GM23248 (cell line): ENCODE measurements around the gene TCF12. TPM values are rescaled to one million over a fixed set of nuclear protein-coding genes. Genes with fewer than 3 reads are reported as not detected.

Source experiments
- DNase-seq: peaks from one replicate; pipeline ENCODE4 v3.0.0-alpha.2; 2015
- H2AFZ ChIP-seq: fragments of 200-600 bp; sonication (generic); 2 replicates; pipeline ENCODE4 v1.6.1; 2016; ENCODE audit warnings: antibody characterized with exemption
- H3F3A ChIP-seq: fragments of 200-600 bp; sonication (generic); 2 replicates; pipeline ENCODE4 v1.6.1; 2016; ENCODE audit warnings: mild to moderate bottlenecking, antibody characterized with exemption, mixed run types; ENCODE audit not compliant: insufficient read depth
- H3K27ac ChIP-seq: fragments of 200-600 bp; sonication (generic); 2 replicates; pipeline ENCODE4 v1.5.1; 2016; ENCODE audit warnings: mild to moderate bottlenecking
- H3K27me3 ChIP-seq: fragments of 200-600 bp; sonication (generic); replicated peaks from 2 replicates; pipeline ENCODE4 v1.6.1; 2016; ENCODE audit warnings: mild to moderate bottlenecking; ENCODE audit not compliant: insufficient read depth
- H3K36me3 ChIP-seq: fragments of 200-600 bp; sonication (generic); 2 replicates; pipeline ENCODE4 v1.6.1; 2016; ENCODE audit warnings: low read depth, mild to moderate bottlenecking
- H3K4me1 ChIP-seq: fragments of 200-600 bp; sonication (generic); 2 replicates; pipeline ENCODE4 v1.6.1; 2016; ENCODE audit warnings: mild to moderate bottlenecking; ENCODE audit not compliant: insufficient read depth
- H3K4me2 ChIP-seq: fragments of 200-600 bp; sonication (generic); one replicate; pipeline ENCODE4 v1.6.1; 2016; ENCODE audit warnings: mild to moderate bottlenecking; ENCODE audit not compliant: unreplicated experiment
- H3K4me3 ChIP-seq: fragments of 200-600 bp; sonication (generic); 2 replicates; pipeline ENCODE4 v1.5.1; 2016; ENCODE audit warnings: mild to moderate bottlenecking
- H3K79me2 ChIP-seq: fragments of 200-600 bp; sonication (generic); 2 replicates; pipeline ENCODE4 v1.6.1; 2016; ENCODE audit warnings: mild to moderate bottlenecking; ENCODE audit not compliant: insufficient read depth
- H3K9ac ChIP-seq: fragments of 200-600 bp; sonication (generic); 2 replicates; pipeline ENCODE4 v1.6.1; 2016; ENCODE audit warnings: mild to moderate bottlenecking
- H3K9me2 ChIP-seq: fragments of 200-600 bp; sonication (generic); 2 replicates; pipeline ENCODE4 v1.6.1; 2016; ENCODE audit warnings: mixed run types, mild to moderate bottlenecking, moderate library complexity; ENCODE audit not compliant: insufficient read depth
- H3K9me3 ChIP-seq: fragments of 200-600 bp; sonication (generic); one replicate; pipeline ENCODE4 v1.6.1; 2017; ENCODE audit warnings: low read depth
- H4K20me1 ChIP-seq: fragments of 200-600 bp; sonication (generic); 2 replicates; pipeline ENCODE4 v1.6.0; 2016; ENCODE audit not compliant: insufficient read depth
- EZH2 ChIP-seq: fragments of 200-600 bp; sonication (generic); IDR thresholded peaks from 2 replicates; pipeline ENCODE4 v1.6.1; 2018; ENCODE audit warnings: antibody characterized with exemption, mild to moderate bottlenecking; ENCODE audit not compliant: insufficient read depth, poor library complexity, severe bottlenecking
- EZH2phosphoT487 ChIP-seq: fragments of 200-600 bp; sonication (generic); IDR thresholded peaks from 2 replicates; pipeline ENCODE4 v1.6.1; 2018; ENCODE audit warnings: antibody characterized with exemption, moderate library complexity, mild to moderate bottlenecking, low read depth; ENCODE audit not compliant: insufficient read depth
- WGBS, 2 experiments: methylation state at CpG; one replicate each; pipeline ENCODE4 v1.1.6; 2015 to 2017; ENCODE audit warnings: low lambda C conversion rate in 2 of 2, low coverage in 1 of 2; ENCODE audit errors: missing lambda C conversion rate in 2 of 2; 5-methylcytosine and 5-hydroxymethylcytosine counted together
- in situ Hi-C: fragments of 300-500 bp; cut with MboI; formaldehyde crosslinking; loops from 2 replicates; pipeline ENCODE4 v1.15.0; 2020
- polyA plus RNA-seq: library from polyadenylated mRNA; unstranded; fragments of >200 nt; fragmentation: Nextera tagmentation; extraction: Ambion mirVana; gene quantifications from 2 replicates; pipeline ENCODE4 v1.2.1, GENCODE V29; 2016
- total RNA-seq: library from RNA; depleted of rRNA; stranded (reverse); fragments of >200 nt; shearing (Covaris generic); gene quantifications from 2 replicates; pipeline ENCODE4 v1.2.3, GENCODE V29; 2014

The TCF12 gene
- total and polyA plus RNA-seq, 2 experiments from 2014 or later: 53.6 to 58.6 TPM

DNA sequence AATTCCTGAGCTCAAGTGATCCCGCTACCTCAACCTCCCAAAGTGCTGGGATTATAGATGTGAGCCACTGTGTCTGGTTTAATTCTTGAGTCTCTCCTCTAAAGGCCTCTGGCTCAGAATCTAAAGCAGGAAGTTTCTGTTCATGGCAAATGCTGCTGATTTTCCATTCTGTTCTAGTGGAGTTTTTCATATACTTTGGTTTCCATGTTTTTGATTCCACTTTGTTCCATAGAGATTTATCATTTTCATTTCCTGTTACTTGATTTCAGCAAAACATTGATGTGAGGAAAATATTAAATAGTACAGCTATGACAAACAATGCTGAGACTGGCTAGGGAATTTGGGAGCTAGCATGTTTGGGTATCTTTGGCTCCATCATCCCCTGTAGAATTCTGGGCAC lies 205.6 kb downstream of the TCF12 start:
- Histone ChIP-seq H3K9ac (no peak overlapping the region), H3K9me2 (no peaks in the 10 kb centered on the region), H3K27ac (no peak overlapping the region), H3K4me3 (no peak overlapping the region), H3K79me2 (peaks cover 55% of the 10 kb centered on the region), H3K4me2 (no peak overlapping the region), H3K27me3 (no peaks in the 10 kb centered on the region), H3K9me3 (no peaks in the 10 kb centered on the region), H2AFZ (no peak overlapping the region), H3F3A (peaks cover 4% of the 10 kb centered on the region; the same call in 1 of the 2 replicates), H3K4me1 (peaks cover 13% of the 10 kb centered on the region), H4K20me1 (no peaks in the 10 kb centered on the region), H3K36me3 (no peaks in the 10 kb centered on the region)
- 87 to 100% methylated on average over 1 of the region's 1 CpG for WGBS, 2 experiments
- no peak for DNase-seq
- in situ Hi-C loops: no loop called here
- TF ChIP-seq EZH2phosphoT487 (no peak), EZH2 (no peak)

DNA sequence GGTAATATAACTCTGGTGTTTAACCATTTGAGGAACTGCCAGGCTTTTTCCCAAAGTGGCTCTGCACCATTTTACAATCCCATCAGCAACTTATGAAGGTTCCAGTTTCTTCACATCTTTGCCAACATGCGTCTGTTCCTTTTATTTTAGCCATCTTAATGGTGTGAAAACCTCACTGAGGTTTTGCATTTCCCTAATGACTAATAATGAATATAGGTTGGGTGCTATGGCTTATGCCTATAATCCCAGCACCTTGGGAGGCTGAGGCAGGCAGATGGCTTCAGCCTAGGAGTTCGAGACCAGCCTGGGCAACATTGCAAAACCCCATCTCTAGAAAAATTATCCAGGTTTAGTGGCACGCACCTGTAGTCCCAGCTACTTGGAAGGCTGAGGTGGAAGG lies 210.6 kb downstream of the TCF12 start:
- H3K27ac ChIP-seq: no peak overlapping the region
- in situ Hi-C loops: loop anchor here (25.0 kb wide), 1 partner anchor 642 kb away; no protein-coding TSS in a partner anchor
- H3K4me1 ChIP-seq: 0 out of 2 replicates have a peak, but pooled peaks cover 5% of the 10 kb centered on the region
- H2AFZ ChIP-seq: no peak overlapping the region
- TF ChIP-seq EZH2 (no peak), EZH2phosphoT487 (no peak)
- H3K79me2 ChIP-seq: peaks cover 35% of the 10 kb centered on the region
- H3K9ac ChIP-seq: no peak overlapping the region
- no peaks in the 10 kb centered on the region for H4K20me1 ChIP-seq
- no peak overlapping the region for H3K4me2 ChIP-seq
- 95 to 100% methylated on average over 3 of the region's 3 CpGs for WGBS, 2 experiments
- H3K9me2 ChIP-seq: no peaks in the 10 kb centered on the region
- H3K9me3 ChIP-seq: no peaks in the 10 kb centered on the region
- H3K4me3 ChIP-seq: no peak overlapping the region
- DNase-seq: no peak
- H3K27me3 ChIP-seq: no peaks in the 10 kb centered on the region
- no peaks in the 10 kb centered on the region for H3K36me3 ChIP-seq
- H3F3A ChIP-seq: peaks cover 4% of the 10 kb centered on the region; the same call in 1 of the 2 replicates

DNA sequence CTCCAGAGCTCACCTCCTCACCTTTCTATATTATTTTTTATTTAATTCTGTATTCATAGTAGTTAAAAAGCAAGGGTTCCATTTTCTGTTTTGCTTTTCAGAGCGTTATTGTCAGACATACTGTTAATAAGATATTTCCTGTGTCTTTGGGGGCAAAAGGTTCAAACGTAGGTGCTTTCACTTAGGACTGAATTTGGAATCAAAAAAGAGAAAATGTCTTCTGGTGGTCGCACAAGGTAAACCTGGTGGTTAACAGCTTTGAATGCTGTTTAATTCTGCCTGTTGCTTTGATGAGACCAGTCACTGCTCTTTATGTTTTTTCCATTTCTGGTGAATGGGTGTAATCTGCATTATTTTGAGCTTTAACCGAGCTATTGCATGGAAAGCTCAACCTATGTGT lies 212.5 kb downstream of the TCF12 start:
- no peaks in the 10 kb centered on the region for H3K9me3 ChIP-seq

DNA sequence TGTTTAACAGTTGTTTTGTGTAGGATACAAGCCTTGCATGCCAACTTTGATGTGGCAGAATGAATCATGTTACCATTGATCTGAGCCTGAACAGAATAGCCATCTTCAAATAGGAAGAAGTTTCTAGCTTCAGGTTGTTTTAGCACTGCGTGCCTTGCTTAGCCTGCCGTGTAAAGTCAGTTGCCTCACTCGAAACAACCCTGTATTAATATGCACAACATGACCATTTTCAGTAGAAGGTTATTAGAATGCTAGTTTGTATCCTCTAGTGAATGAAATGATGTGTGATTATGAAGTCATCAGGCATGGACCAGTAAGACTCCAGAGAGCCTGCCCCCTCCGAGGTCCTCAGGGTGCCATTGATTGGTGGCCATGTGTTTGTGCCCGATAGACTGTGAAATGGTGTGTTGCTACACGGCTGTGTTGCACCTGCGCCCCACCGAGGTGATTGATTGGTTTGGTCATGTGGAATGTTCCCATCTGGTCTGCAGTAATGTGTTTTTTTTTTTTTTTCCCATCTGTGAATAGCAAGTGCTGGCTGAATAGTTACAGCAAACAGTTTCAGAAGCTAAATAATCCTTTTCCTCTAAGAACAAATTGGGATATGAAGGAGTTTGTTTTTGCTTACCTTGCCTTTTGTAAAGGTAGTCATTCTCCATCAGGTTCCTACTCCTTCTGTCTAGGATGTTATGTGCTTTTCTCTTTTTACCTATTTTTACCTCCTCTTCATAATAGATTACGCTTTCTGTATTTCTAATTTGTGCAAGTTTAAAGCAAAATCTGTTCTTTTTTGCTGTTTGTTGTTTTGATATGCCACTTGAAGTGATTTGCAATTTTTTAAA lies 214.9 kb downstream of the TCF12 start:
- Histone ChIP-seq H3K4me2 (no peak overlapping the region), H3K9me2 (no peaks in the 10 kb centered on the region), H3K9me3 (no peaks in the 10 kb centered on the region), H3K4me1 (peaks cover 5% of the 10 kb centered on the region; the same call in 1 of the 2 replicates), H3K79me2 (peaks cover 55% of the 10 kb centered on the region), H3K9ac (no peak overlapping the region), H3K27me3 (no peaks in the 10 kb centered on the region), H3F3A (no peaks in the 10 kb centered on the region), H2AFZ (no peak overlapping the region), H4K20me1 (no peaks in the 10 kb centered on the region), H3K4me3 (no peak overlapping the region), H3K36me3 (no peaks in the 10 kb centered on the region), H3K27ac (no peak overlapping the region)
- WGBS, 2 experiments: 52 to 57% methylated on average over 9 of the region's 9 CpGs
- no peak for DNase-seq
- TF ChIP-seq EZH2phosphoT487 (no peak), EZH2 (no peak)
- in situ Hi-C loops: loop anchor here (25.0 kb wide), 1 partner anchor 646 kb away; no protein-coding TSS in a partner anchor

More for the DNA sequence above, 212.5 kb downstream of the TCF12 start:
- DNase-seq: no peak
- Histone ChIP-seq H3K4me1 (peaks cover 5% of the 10 kb centered on the region; the same call in 1 of the 2 replicates), H3K27me3 (no peaks in the 10 kb centered on the region), H3F3A (peaks cover 4% of the 10 kb centered on the region; the same call in 1 of the 2 replicates), H3K36me3 (no peaks in the 10 kb centered on the region), H3K79me2 (peaks cover 41% of the 10 kb centered on the region), H3K9ac (no peak overlapping the region), H2AFZ (no peak overlapping the region), H4K20me1 (no peaks in the 10 kb centered on the region), H3K4me3 (no peak overlapping the region), H3K9me2 (no peaks in the 10 kb centered on the region), H3K27ac (no peak overlapping the region), H3K4me2 (no peak overlapping the region)
- TF ChIP-seq EZH2 (no peak), EZH2phosphoT487 (no peak)
- 95 to 98% methylated on average over 4 of the region's 4 CpGs for WGBS, 2 experiments
- in situ Hi-C loops: loop anchor here (25.0 kb wide), 1 partner anchor 644 kb away; no protein-coding TSS in a partner anchor
